Astrocyte (in vitro differentiated cells and primary cell): ENCODE measurements around the gene ITGA1.

Experiments
- CTCF ChIP-seq: IDR thresholded peaks from 2 replicates; pipeline ENCODE4 v1.5.1; 2011; ENCODE audit warnings: low read depth, mild to moderate bottlenecking, inconsistent platforms, low read length, moderate library complexity; ENCODE audit not compliant: insufficient read depth
- EZH2 ChIP-seq: IDR thresholded peaks from 2 replicates; pipeline ENCODE4 v1.6.1; 2012; ENCODE audit warnings: mild to moderate bottlenecking, low read length, inconsistent platforms; ENCODE audit not compliant: insufficient read depth

- no peak for TF ChIP-seq CTCF
- TF ChIP-seq EZH2: no peak
Observed at GRCh38 chr5:52893105-52893504, 105.4 kb downstream of the ITGA1 start.
